GM18526 (cell line): ENCODE data around the gene CEP72.

ENCODE experiments used
- POLR2A ChIP-seq: IDR thresholded peaks from 3 replicates; pipeline ENCODE4 v1.6.1; 2011; ENCODE audit not compliant: insufficient read length; ENCODE audit errors: extremely low read depth

The CEP72 gene

GRCh38 chr5:606526-607399 lies 5.4 kb upstream of the CEP72 start:
- TF ChIP-seq POLR2A: no peak

GRCh38 chr5:607541-608428 lies 4.4 kb upstream of the CEP72 start:
- TF ChIP-seq POLR2A: no peak

- TF ChIP-seq POLR2A: no peak
These were observed 3.4 kb upstream of the CEP72 start for GRCh38 chr5:608429-609370.

GRCh38 chr5:609506-609905 lies 2.6 kb upstream of the CEP72 start:
- no peak for TF ChIP-seq POLR2A

- TF ChIP-seq POLR2A: no peak
These were observed 2.0 kb upstream of the CEP72 start for GRCh38 chr5:610011-610743.

GRCh38 chr5:610744-611730 lies 1.1 kb upstream of the CEP72 start:
- TF ChIP-seq POLR2A: no peak

- TF ChIP-seq POLR2A: no peak
These were observed 621 bp downstream of the CEP72 start for GRCh38 chr5:612498-613424.

- TF ChIP-seq POLR2A: no peak
These were observed 4.4 kb downstream of the CEP72 start for GRCh38 chr5:616484-617039.

GRCh38 chr5:617896-618295 lies 5.8 kb downstream of the CEP72 start:
- TF ChIP-seq POLR2A: no peak

GRCh38 chr5:618450-618849 lies 6.3 kb downstream of the CEP72 start:
- TF ChIP-seq POLR2A: no peak

GRCh38 chr5:619444-619843 lies 7.3 kb downstream of the CEP72 start:
- TF ChIP-seq POLR2A: no peak

- TF ChIP-seq POLR2A: no peak
These were observed 8.0 kb downstream of the CEP72 start for GRCh38 chr5:620152-620551.
